GM13976 (cell line): ENCODE measurements around the gene APEX1.

Source experiments
- DNase-seq: peaks from one replicate; pipeline ENCODE4 v3.0.0; 2012; ENCODE audit warnings: low spot score
- in situ Hi-C: fragments of 300-500 bp; cut with MboI; formaldehyde crosslinking; loops from one replicate; pipeline ENCODE4 v1.12.0; 2022; ENCODE audit warnings: low sequenced_read_pairs, mixed read lengths, inconsistent platforms; ENCODE audit not compliant: unreplicated experiment
- TF ChIP-seq, protein P1 (sequence below): IDR thresholded peaks from 2 replicates; pipeline ENCODE4 v1.5.1; 2012; ENCODE audit warnings: borderline replicate concordance, mild to moderate bottlenecking; ENCODE audit not compliant: insufficient read depth; ENCODE audit errors: extremely low read depth, missing control alignments, control extremely low read depth

APEX1 gene

DNA sequence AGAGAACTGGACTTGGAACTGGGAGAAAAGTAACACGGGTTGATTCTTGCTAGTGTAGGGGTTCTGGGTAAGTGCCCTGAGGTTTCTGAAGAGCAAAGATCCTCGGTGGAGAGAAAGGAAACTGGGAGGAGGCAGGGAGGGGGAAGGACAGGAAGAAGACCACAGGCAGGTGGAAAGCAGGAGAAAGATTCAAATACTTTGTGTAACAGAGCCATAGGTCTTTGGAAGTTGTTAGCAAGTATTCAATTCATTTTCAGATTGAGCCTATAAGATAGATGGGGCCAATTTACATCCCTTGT, 15.5 kb downstream of the APEX1 start:
- TF ChIP-seq, protein P1, sequence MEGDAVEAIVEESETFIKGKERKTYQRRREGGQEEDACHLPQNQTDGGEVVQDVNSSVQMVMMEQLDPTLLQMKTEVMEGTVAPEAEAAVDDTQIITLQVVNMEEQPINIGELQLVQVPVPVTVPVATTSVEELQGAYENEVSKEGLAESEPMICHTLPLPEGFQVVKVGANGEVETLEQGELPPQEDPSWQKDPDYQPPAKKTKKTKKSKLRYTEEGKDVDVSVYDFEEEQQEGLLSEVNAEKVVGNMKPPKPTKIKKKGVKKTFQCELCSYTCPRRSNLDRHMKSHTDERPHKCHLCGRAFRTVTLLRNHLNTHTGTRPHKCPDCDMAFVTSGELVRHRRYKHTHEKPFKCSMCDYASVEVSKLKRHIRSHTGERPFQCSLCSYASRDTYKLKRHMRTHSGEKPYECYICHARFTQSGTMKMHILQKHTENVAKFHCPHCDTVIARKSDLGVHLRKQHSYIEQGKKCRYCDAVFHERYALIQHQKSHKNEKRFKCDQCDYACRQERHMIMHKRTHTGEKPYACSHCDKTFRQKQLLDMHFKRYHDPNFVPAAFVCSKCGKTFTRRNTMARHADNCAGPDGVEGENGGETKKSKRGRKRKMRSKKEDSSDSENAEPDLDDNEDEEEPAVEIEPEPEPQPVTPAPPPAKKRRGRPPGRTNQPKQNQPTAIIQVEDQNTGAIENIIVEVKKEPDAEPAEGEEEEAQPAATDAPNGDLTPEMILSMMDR = no peak
- in situ Hi-C loops = no loop called here
- DNase-seq = no peak

DNA sequence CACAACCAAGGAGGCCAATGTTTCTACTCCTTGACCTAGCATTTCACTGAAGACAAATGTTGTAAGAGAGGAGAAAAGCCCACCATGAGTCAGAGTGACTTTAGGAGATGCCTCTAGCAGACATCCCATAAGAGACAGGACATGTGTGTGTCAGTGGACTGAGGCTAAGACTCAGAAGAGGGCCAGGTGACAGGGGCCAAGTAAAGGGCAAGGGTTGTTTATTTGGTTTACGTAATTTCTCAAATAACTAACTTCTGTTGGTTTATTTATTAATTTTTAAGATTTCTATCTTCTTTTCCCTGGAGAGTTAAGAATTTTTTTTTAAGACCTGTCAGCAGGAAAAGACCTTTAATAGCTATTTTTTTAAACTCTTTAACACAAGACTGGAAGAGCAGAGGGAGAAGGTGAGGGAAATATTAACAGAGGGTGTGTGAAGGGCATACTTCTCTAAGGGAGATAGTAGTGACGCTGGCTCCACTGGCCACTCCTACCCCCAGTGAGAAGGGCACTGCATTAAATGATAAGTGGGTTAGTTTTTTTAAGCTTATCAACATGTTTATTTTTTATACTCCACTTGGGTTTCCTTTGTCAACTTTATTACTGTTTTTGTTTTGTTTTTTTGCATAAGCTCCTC, 17.6 kb downstream of the APEX1 start:
- in situ Hi-C loops = no loop called here
- no peak for DNase-seq
- TF ChIP-seq, protein P1 = no peak

DNA sequence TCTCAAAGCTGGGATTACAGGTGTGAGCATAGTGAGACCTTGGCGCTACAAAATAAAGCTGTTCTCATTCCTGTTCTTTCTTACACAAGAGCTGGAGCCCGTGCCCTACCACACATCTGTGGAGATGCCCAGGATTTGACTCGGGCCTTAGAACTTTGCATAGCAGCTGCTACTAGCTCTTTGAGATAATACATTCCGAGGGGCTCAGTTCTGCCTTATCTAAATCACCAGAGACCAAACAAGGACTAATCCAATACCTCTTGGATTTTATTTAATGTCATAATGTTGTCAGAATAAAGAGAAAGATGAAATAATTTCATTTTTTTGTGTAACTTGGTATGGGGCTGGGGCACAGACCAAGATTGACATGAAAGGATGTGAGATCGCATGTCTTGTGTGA, 21.8 kb downstream of the APEX1 start:
- TF ChIP-seq, protein P1 = no peak
- in situ Hi-C loops = no loop called here
- no peak for DNase-seq

DNA sequence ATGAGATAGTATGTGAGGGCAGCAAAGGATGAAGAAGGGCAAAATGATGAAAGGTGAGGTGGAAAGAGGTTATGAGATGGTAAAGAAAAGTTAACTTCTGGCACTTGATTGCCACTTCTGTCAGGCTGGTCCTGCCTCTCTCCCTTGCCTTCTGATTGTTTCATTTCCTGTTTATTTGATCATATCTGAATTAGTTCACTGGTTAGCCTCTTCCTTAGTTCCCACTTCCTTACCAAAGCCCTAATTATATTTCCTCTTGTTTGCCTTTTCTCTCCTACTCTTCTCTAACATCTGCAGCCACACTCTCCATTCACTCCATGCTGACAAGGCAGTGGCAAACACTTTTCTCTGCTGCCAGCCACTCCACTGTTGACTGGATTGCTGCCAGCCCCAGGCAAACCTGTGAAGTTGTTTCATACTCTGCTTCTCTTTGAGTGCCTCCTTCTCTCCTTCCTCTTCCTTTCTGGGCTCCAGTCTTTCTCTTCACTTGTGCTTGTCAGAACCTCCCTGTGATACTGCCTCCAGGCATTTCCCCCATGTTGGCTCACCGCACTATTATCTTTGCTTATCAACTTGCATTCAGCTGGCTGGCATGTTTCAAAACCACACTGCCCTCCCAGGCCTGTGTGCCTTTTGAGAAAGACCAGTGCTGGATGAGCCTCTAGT, 22.3 kb downstream of the APEX1 start:
- in situ Hi-C loops = no loop called here
- DNase-seq = no peak
- TF ChIP-seq, protein P1 = no peak

DNA sequence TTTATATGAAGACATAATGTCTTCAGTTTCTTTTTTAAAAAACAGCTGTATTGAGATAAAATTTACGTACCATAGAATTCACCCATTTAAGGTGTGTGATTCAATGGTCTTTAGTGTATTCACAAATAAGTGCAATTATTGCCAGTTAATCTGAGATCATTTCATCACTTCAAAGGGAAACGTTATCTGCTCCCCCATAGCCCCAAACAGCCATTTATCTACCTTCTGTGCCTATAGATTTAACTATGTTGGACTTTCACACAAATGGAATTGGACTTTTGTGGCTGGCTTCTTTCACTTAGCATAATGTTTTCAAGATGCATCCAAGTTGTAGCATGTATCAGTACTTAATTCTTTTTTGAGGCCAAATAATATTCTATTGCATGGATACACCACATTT, 23.9 kb downstream of the APEX1 start:
- in situ Hi-C loops = no loop called here
- TF ChIP-seq, protein P1 = no peak
- DNase-seq = no peak

DNA sequence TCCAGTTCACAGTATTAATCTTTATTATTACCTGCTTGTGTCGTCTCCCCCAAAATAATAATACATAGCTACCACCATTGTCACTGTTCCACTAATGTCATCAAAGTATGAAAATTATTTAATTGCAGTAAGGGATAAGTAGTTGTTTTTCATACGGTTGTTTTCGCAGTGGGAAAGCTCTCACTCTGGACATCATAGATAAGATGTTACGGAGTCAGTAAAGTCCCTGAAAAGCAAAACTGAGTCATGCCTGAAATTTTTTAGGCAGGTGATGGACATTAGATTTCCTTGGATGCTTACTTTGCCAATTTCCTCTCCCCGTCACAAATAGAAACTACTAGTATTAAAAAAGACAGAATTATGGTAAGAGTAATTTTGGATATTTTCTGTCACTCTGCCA, 27.4 kb downstream of the APEX1 start:
- TF ChIP-seq, protein P1 = no peak
- in situ Hi-C loops = no loop called here
- DNase-seq = no peak

DNA sequence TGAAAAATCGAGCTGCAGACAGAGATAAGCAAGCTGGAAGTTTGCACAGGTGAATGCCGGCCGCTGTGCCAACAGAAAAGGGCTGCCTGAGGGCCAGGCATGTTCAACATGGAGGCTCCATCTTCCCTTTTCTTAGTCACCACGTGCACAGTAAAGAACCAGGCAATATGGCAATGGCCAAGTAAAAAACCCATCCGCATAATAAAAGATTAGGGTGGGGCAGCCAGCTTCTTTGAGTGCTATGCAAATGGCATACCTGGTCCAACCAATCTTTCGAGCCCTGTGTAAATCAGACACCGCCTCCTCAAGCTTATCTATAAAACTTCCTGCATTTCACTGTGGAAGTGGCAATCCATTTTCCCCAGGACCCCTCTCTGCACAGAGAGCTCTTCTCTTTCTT, 30.9 kb downstream of the APEX1 start:
- no peak for DNase-seq
- in situ Hi-C loops = no loop called here
- TF ChIP-seq, protein P1 = no peak
